NCI-H146 (cell line): ENCODE measurements around the gene GPR87.

ENCODE experiments used
- DNase-seq: peaks from one replicate; lab custom pipeline; 2025; lab: John Stamatoyannopoulos, UW

Gene GPR87

GRCh38 chr3:151282921-151283320 is 33.7 kb downstream of the GPR87 start:
- peak; percentile 61 for DNase-seq

GRCh38 chr3:151281671-151282324 is 34.8 kb downstream of the GPR87 start:
- no peak for DNase-seq

- DNase-seq, result no peak
Observed at GRCh38 chr3:151278230-151278629, 38.4 kb downstream of the GPR87 start, which contains the start of gene P2RY14. P2RY14 (minus strand) TSS chr3:151278542; CDS start chr3:151214316, 64,226 bp downstream.

- DNase-seq, result no peak
Observed at GRCh38 chr3:151276687-151277042, 40.0 kb downstream of the GPR87 start.

- peak; percentile 65 for DNase-seq
Observed at GRCh38 chr3:151276038-151276686, 40.5 kb downstream of the GPR87 start.

GRCh38 chr3:151275091-151275490 is 41.5 kb downstream of the GPR87 start:
- DNase-seq, result peak; percentile 65

GRCh38 chr3:151269631-151270030 is 47.0 kb downstream of the GPR87 start:
- no peak for DNase-seq

- DNase-seq, result no peak
Observed at GRCh38 chr3:151268267-151269235, 48.1 kb downstream of the GPR87 start.

- no peak for DNase-seq
Observed at GRCh38 chr3:151267066-151267465, 49.6 kb downstream of the GPR87 start.

- peak; percentile 39 for DNase-seq
Observed at GRCh38 chr3:151265866-151266265, 50.8 kb downstream of the GPR87 start.

- no peak for DNase-seq
Observed at GRCh38 chr3:151265166-151265565, 51.5 kb downstream of the GPR87 start.

- no peak for DNase-seq
Observed at GRCh38 chr3:151264605-151265004, 52.0 kb downstream of the GPR87 start.

- no peak for DNase-seq
Observed at GRCh38 chr3:151262871-151263525, 53.6 kb downstream of the GPR87 start.

GRCh38 chr3:151259664-151260063 is 57.0 kb downstream of the GPR87 start:
- DNase-seq, result no peak

- DNase-seq, result no peak
Observed at GRCh38 chr3:151256749-151257148, 59.9 kb downstream of the GPR87 start.

- DNase-seq, result no peak
Observed at GRCh38 chr3:151248772-151249337, 67.8 kb downstream of the GPR87 start.
